Peyer's patch (tissue), 4 donors: ENCODE measurements around the gene CACNB1. TPM values are rescaled to one million over a fixed set of nuclear protein-coding genes. Genes with fewer than 3 reads are reported as not detected.

Source experiments
- DNase-seq, 3 donors: peaks; one replicate each; pipeline ENCODE4 v3.0.0-alpha.2; 2017 to 2019
- H3K27ac ChIP-seq, 4 donors: fragments of 200-600 bp; sonication (generic); one replicate each; pipeline ENCODE4 v1.5.1; 2016 to 2019
- H3K27me3 ChIP-seq, 2 donors: fragments of 200-600 bp; sonication (generic); one replicate each; pipeline ENCODE4 v1.5.1; 2019
- H3K36me3 ChIP-seq, 3 donors: fragments of 200-600 bp; sonication (generic); one replicate each; pipeline ENCODE4 v1.5.1; 2016 to 2019
- H3K4me1 ChIP-seq, 4 donors: fragments of 200-600 bp; sonication (generic); one replicate each; pipeline ENCODE4 v1.5.1; 2016 to 2019
- H3K4me3 ChIP-seq, 4 donors: fragments of 200-600 bp; sonication (generic); 1 replicate in 3 of 4; 2 replicates in 1 of 4; pipeline ENCODE4 v1.5.1; 2016 to 2019; ENCODE audit warnings: mild to moderate bottlenecking in 1 of 4
- H3K9me3 ChIP-seq, 4 donors: fragments of 200-600 bp; sonication (generic); one replicate each; pipeline ENCODE4 v1.5.1; 2016 to 2019; ENCODE audit warnings: mild to moderate bottlenecking in 1 of 4
- POLR2A ChIP-seq, 2 donors: fragments of 450-650 bp; IDR thresholded peaks; one replicate each; pipeline ENCODE4 v1.5.1; 2017; ENCODE audit warnings: antibody characterized with exemption in 2 of 2, mild to moderate bottlenecking in 2 of 2, moderate library complexity in 2 of 2
- total RNA-seq, 4 donors: library from RNA; depleted of rRNA; stranded (reverse); fragments of >200 nt; gene quantifications; one replicate each; pipeline ENCODE4 v1.1.0, GENCODE V29; 2016
- TF ChIP-seq, protein P1 (sequence below), 6 experiments: fragments of 450-650 bp in 4 of 6; fragments of 200-600 bp in 2 of 6; sonication (generic) in 1 of 6; IDR thresholded peaks; one replicate each; pipeline ENCODE4 v1.5.1; 2017 to 2019; ENCODE audit warnings: antibody characterized with exemption in 6 of 6, mild to moderate bottlenecking in 3 of 6, moderate library complexity in 1 of 6

Gene CACNB1
- total RNA-seq, 4 donors from 2014 or later: 2.5 to 5.0 (median 2.8) TPM

DNA sequence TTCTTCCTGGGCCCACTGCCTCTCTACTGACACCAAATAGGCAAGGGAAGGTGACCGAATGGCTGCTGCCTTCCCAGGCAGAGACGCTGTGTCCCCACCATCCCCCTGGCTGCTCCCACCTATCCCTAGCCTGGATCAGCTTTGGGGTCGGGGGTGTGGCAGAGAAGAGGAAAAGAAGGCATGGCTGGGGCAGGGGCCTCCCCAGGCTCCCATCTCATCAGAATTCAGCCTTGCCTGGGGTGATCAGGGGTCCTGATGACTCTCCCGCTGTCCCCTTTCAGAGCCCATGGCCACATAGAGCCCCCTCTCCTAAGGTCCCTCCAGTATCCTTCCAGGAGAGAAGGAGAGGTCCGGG lies 46.7 kb downstream of the CACNB1 start:
- Histone ChIP-seq H3K27ac (no peak overlapping the region), H3K4me3 (peak overlapping the region; percentile 51 to 99 (median 62)), H3K4me1 (peaks cover 0 to 17% (median 11%) of the 10 kb centered on the region in 4 donors), H3K9me3 (no peaks in the 10 kb centered on the region), H3K36me3 (no peaks in the 10 kb centered on the region), H3K27me3 (peaks cover 0 to 4% of the 10 kb centered on the region in 2 donors)
- TF ChIP-seq POLR2A (IDR thresholded peaks at IDR 0.05): no peak
- TF ChIP-seq, protein P1, sequence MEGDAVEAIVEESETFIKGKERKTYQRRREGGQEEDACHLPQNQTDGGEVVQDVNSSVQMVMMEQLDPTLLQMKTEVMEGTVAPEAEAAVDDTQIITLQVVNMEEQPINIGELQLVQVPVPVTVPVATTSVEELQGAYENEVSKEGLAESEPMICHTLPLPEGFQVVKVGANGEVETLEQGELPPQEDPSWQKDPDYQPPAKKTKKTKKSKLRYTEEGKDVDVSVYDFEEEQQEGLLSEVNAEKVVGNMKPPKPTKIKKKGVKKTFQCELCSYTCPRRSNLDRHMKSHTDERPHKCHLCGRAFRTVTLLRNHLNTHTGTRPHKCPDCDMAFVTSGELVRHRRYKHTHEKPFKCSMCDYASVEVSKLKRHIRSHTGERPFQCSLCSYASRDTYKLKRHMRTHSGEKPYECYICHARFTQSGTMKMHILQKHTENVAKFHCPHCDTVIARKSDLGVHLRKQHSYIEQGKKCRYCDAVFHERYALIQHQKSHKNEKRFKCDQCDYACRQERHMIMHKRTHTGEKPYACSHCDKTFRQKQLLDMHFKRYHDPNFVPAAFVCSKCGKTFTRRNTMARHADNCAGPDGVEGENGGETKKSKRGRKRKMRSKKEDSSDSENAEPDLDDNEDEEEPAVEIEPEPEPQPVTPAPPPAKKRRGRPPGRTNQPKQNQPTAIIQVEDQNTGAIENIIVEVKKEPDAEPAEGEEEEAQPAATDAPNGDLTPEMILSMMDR (IDR thresholded peaks at IDR 0.05): no peak
- DNase-seq: no peak

DNA sequence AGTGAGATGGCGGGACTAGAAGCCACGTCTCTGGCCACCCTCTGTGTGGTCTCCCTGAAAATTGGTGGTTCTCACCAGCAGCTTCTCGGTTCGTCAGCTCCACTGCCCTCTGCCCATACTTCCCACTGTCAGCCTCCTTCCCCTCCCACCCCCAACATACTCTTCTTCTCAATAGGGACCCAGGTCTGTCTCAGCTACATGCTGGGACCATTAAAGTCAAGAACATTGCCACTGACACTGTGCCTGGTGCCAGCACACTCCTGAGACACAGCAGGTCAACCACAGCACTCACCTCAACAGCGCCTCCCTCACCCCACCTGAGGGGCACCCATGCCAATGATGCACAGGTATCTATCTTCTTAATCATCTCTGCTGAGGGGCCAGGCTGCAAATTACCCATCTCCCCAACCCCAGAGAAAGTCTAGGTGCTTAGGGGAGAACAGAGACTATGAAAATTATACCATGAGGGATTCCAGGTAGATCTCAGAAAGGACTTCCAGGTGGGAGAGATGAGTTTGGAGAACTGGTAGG lies 47.3 kb downstream of the CACNB1 start:
- Histone ChIP-seq H3K4me1 (peaks cover 0 to 17% (median 11%) of the 10 kb centered on the region in 4 donors), H3K27ac (no peak overlapping the region), H3K27me3 (peaks cover 0 to 4% of the 10 kb centered on the region in 2 donors), H3K36me3 (no peaks in the 10 kb centered on the region), H3K9me3 (no peaks in the 10 kb centered on the region), H3K4me3 (no peak overlapping the region)
- DNase-seq: no peak
- TF ChIP-seq, protein P1 (IDR thresholded peaks at IDR 0.05): no peak
- TF ChIP-seq POLR2A (IDR thresholded peaks at IDR 0.05): no peak

DNA sequence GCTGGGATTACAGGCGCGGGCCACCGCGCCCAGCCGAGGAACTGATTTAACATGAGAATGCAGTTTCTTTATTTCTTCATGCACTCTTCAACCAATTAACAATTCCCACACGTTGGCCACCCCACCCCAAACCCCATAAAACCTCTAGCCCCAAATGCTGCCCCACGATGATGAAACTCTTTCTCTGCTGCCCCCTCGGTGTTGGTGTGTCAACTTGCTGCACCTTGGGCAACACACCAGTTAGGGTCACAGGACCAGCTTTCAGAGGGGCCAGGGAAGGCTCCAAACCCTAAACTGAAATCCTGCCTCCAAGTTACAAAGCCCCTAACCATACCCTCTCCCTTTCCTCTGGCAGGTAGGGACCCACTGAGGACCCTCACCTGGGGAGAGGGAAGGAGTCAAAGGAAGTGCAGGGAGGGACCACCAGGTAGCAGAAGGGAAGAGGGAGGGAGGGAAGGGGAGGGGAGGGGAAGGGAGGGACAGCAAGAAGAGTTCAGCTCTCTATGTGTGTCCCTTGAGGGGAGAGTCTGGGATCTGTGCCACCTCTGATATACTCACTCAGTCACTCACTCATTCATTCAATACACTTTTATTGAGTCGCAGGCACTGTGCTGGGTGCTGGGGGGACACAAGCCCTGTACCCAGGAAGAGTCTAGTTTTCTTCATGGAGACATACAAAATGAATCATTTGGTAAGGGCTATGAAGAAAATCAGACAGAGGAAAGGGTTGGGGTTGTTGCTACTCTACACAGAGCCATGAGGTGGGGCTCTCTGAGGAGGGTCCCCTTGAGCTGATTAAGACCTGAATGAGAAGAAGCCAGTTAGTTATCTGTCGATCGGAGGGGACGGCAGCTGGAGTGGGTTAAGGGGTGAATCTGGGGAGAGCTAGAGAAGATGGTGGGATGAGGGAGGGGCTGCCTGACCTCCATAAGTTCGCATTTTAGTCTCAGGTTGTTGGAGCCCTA lies 50.0 kb downstream of the CACNB1 start:
- no peak for DNase-seq
- no peaks in the 10 kb centered on the region for H3K36me3 ChIP-seq
- TF ChIP-seq, protein P1 (IDR thresholded peaks at IDR 0.05): no peak
- TF ChIP-seq POLR2A (IDR thresholded peaks at IDR 0.05): no peak
- H3K4me3 ChIP-seq: no peak overlapping the region
- H3K9me3 ChIP-seq: no peaks in the 10 kb centered on the region
- H3K4me1 ChIP-seq: peaks cover 0 to 17% (median 11%) of the 10 kb centered on the region in 4 donors
- peaks cover 0 to 4% of the 10 kb centered on the region in 2 donors for H3K27me3 ChIP-seq
- H3K27ac ChIP-seq: no peak overlapping the region

DNA sequence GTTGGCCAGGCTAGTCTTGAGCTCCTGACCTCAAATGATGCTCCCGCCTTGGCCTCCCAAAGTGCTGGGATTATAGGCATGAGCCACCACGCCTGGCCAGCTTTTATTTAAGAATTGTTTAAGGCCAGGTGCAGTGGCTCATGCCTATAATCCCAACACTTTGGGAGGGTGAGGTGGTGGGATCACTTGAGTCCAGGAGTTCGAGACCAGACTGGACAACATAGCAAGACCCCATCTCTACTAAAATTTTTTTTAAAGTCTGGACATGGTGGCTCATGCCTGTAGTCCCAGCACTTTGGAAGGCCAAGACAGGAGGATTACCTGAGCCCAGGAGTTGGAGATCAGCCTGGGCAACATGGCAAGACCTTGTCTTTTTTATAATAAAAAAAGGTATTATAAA lies 51.2 kb downstream of the CACNB1 start:
- Histone ChIP-seq H3K27ac (no peak overlapping the region), H3K4me3 (no peak overlapping the region)
- no peak for DNase-seq

DNA sequence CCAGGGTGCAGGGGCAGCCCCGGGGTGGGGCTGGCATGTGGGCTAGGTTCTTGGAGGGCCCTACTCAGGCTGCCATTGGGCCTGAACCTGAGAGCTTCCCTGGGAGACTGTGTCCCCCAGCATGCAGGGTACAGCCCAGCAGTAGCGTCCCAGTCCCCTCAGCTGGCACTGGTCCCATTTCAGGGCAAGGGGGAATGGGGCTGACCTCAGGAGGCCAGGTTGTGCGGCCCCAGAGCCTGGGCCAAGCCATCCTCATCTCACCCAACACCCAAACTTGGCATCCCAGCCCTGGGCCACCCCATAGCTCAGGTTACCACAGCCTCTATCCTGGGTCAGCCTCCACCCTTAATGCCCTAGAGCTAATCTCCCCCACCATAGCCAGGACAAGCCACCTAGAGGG lies 52.3 kb downstream of the CACNB1 start:
- no peak for DNase-seq
- H3K36me3 ChIP-seq: no peaks in the 10 kb centered on the region
- H3K27ac ChIP-seq: peak overlapping the region in 1 of 4 donors; percentile 12
- H3K9me3 ChIP-seq: no peaks in the 10 kb centered on the region
- no peaks in the 10 kb centered on the region for H3K27me3 ChIP-seq
- H3K4me3 ChIP-seq: no peak overlapping the region
- TF ChIP-seq, protein P1 (IDR thresholded peaks at IDR 0.05): no peak
- TF ChIP-seq POLR2A (IDR thresholded peaks at IDR 0.05): no peak
- H3K4me1 ChIP-seq: peaks cover 0 to 4% (median 0%) of the 10 kb centered on the region in 4 donors

More for the DNA sequence above, 51.2 kb downstream of the CACNB1 start:
- Histone ChIP-seq H3K36me3 (no peaks in the 10 kb centered on the region), H3K27me3 (peaks cover 0 to 3% of the 10 kb centered on the region in 2 donors), H3K4me1 (peaks cover 0 to 5% (median 3%) of the 10 kb centered on the region in 4 donors), H3K9me3 (no peaks in the 10 kb centered on the region)
- TF ChIP-seq POLR2A (IDR thresholded peaks at IDR 0.05): no peak
- TF ChIP-seq, protein P1 (IDR thresholded peaks at IDR 0.05): no peak
